K562 (cell line): ENCODE measurements around the gene CUTA. TPM values are rescaled to one million over a fixed set of nuclear protein-coding genes. Genes with fewer than 3 reads are reported as not detected.
A peak's percentile ranks its signal among the peaks of the same experiment; 100 is the strongest.

ENCODE experiments used
- ELF1 ChIP-seq: fragments of 200-800 bp; sonication (Bioruptor generic); IDR thresholded peaks from 2 replicates; pipeline ENCODE4 v1.6.1; 2016; ENCODE audit warnings: missing genetic modification characterization, missing compliant biosample characterization
- GTF2E2 ChIP-seq: fragments of 200-800 bp; sonication (Bioruptor generic); IDR thresholded peaks from 2 replicates; pipeline ENCODE4 v1.6.1; 2016; ENCODE audit warnings: missing genetic modification characterization, missing compliant biosample characterization
- KDM2B ChIP-seq: fragments of 250-450 bp; sonication (Bioruptor Pico); IDR thresholded peaks from 2 replicates; pipeline ENCODE4 v1.8.0; 2021; ENCODE audit warnings: mild to moderate bottlenecking, moderate library complexity
- KLF1 ChIP-seq: fragments of 450-650 bp; IDR thresholded peaks from 2 replicates; pipeline ENCODE4 v1.6.1; 2016; ENCODE audit warnings: missing genetic modification characterization, missing compliant biosample characterization
- NCOA4 ChIP-seq: fragments of 450-650 bp; IDR thresholded peaks from 2 replicates; pipeline ENCODE4 v1.6.1; 2018; ENCODE audit warnings: mild to moderate bottlenecking; ENCODE audit not compliant: partially characterized antibody
- NFYB ChIP-seq: IDR thresholded peaks from 2 replicates; pipeline ENCODE4 v1.6.1; 2011; ENCODE audit warnings: mild to moderate bottlenecking, moderate library complexity; ENCODE audit not compliant: insufficient read length; ENCODE audit errors: extremely low read depth
- PKNOX1 ChIP-seq: fragments of 450-650 bp; IDR thresholded peaks from 2 replicates; pipeline ENCODE4 v1.6.1; 2016
- POLR3G ChIP-seq: IDR thresholded peaks from 2 replicates; pipeline ENCODE4 v1.6.1; 2011; ENCODE audit not compliant: insufficient read length, insufficient replicate concordance; ENCODE audit errors: extremely low read depth
- RBM14 ChIP-seq: fragments of 200-400 bp; formaldehyde crosslinking; IDR thresholded peaks from 2 replicates; pipeline ENCODE4 v1.6.1; 2018; ENCODE audit warnings: low read depth, mild to moderate bottlenecking, low read length, moderate library complexity, borderline replicate concordance; ENCODE audit not compliant: insufficient read depth
- TEAD2 ChIP-seq: fragments of 450-650 bp; IDR thresholded peaks from 2 replicates; pipeline ENCODE4 v1.6.1; 2016; ENCODE audit warnings: missing genetic modification characterization, control low read depth, missing compliant biosample characterization
- TFAM ChIP-seq: fragments of 250-450 bp; sonication (Bioruptor Pico); conservative IDR thresholded peaks from 2 replicates; pipeline ENCODE4 v1.5.0; 2021; ENCODE audit warnings: mild to moderate bottlenecking, moderate library complexity
- TOE1 ChIP-seq, 2 experiments: fragments of 450-650 bp in 1 of 2; sonication (generic) in 1 of 2; formaldehyde crosslinking in 1 of 2; IDR thresholded peaks; 2 replicates each; pipeline versions ENCODE4 v1.7.1 to v1.8.0; 2016 to 2022; ENCODE audit warnings: borderline replicate concordance in 2 of 2, mild to moderate bottlenecking in 2 of 2, antibody characterized with exemption in 1 of 2, inconsistent platforms in 1 of 2, low read depth in 1 of 2, missing genetic modification reagents in 1 of 2, moderate library complexity in 1 of 2
- ZNF197 ChIP-seq: fragments of 200-800 bp; sonication (Bioruptor generic); IDR thresholded peaks from 2 replicates; pipeline ENCODE4 v1.6.1; 2016; ENCODE audit warnings: low read depth, missing genetic modification characterization, missing compliant biosample characterization
- ZNF311 ChIP-seq: fragments of 250-450 bp; sonication (Bioruptor Pico); IDR thresholded peaks from 2 replicates; pipeline ENCODE4 v1.4.0; 2020; ENCODE audit warnings: mild to moderate bottlenecking, moderate library complexity
- ZNF445 ChIP-seq: fragments of 250-450 bp; sonication (Bioruptor Pico); IDR thresholded peaks from 2 replicates; pipeline ENCODE4 v1.4.0; 2020; ENCODE audit warnings: low read depth, mild to moderate bottlenecking, moderate library complexity
- ZNF707 ChIP-seq: fragments of 250-450 bp; sonication (Bioruptor Pico); conservative IDR thresholded peaks from 2 replicates; pipeline ENCODE4 v1.8.0; 2022; ENCODE audit warnings: inconsistent platforms, mild to moderate bottlenecking, moderate library complexity
- ZSCAN32 ChIP-seq: fragments of 450-650 bp; formaldehyde crosslinking; IDR thresholded peaks from 2 replicates; pipeline ENCODE4 v1.4.0; 2020; ENCODE audit warnings: mild to moderate bottlenecking, moderate library complexity
- polyA plus RNA-seq, 8 experiments: library from polyadenylated mRNA; depleted of rRNA in 4 of 8; stranded (reverse) in 5 of 8; unstranded in 3 of 8; fragments of >200 nt; fragmentation: Nextera tagmentation in 2 of 8; fragmentation: Illumina TruSeq in 1 of 8; extraction: Ambion mirVana in 2 of 8; extraction: Trizol in 1 of 8; gene quantifications; 2 replicates each; pipeline versions ENCODE4 v1.2.1 to v1.2.3, GENCODE V29; 2011 to 2014; ENCODE audit warnings: inconsistent platforms in 1 of 8, missing spikeins in 1 of 8
- total RNA-seq, 7 experiments: library from RNA; depleted of rRNA in 6 of 7; stranded (reverse); fragments of >200 nt in 6 of 7; fragmentation: Illumina TruSeq in 2 of 7; extraction: Trizol in 2 of 7; gene quantifications; 2 replicates each; pipeline versions ENCODE4 v1.2.1 to v1.2.3, GENCODE V29; 2011 to 2021; ENCODE audit warnings: low replicate concordance in 1 of 7

Gene CUTA
- total and polyA plus RNA-seq, 9 of the 15 experiments (the other 6 are each of a cell fraction or from before 2014, with no cell fraction given), result 166 to 682 (median 310) TPM

GRCh38 chr6:33410050-33410710 is 7.7 kb downstream of the CUTA start (continued):
- TF ChIP-seq PKNOX1 (peak; percentile 87), ZSCAN32 (CRISPR knock-in tag) (no peak), ZNF445 (CRISPR knock-in tag) (no peak), TOE1 (IDR thresholded peaks at IDR 0.05; ENCODE audit: borderline replicate concordance) (peak; percentile 72; the same call in 1 of the 2 replicates), TOE1 (CRISPR knock-in tag; IDR thresholded peaks at IDR 0.05; ENCODE audit: borderline replicate concordance, low read depth) (no peak), NFYB (peak; percentile 90), KDM2B (CRISPR knock-in tag) (0 out of 2 replicates have a peak, but pooled peaks have one; percentile 39), GTF2E2 (tag) (peak; percentile 39; the same call in 1 of the 2 replicates), KLF1 (tag) (peak; percentile 83), POLR3G (no peak), NCOA4 (no peak), ZNF197 (CRISPR knock-in tag) (no peak), ZNF311 (CRISPR knock-in tag) (no peak), TEAD2 (tag) (no peak), ZNF707 (CRISPR knock-in tag) (no peak), ELF1 (tag) (no peak), RBM14 (no peak), TFAM (CRISPR knock-in tag) (no peak)
